ENCODE measurements around the gene BRAP. TPM values are rescaled to one million over a fixed set of nuclear protein-coding genes. Genes with fewer than 3 reads are reported as not detected.
"Not testable (repeated sequence)": the region's sequence is repeated elsewhere in the genome, so short reads cannot be mapped to it uniquely, and the experiment has no call there.

The BRAP gene
- total RNA-seq, 1 experiment from 2014 or later = 24.7 TPM

- H3K27ac ChIP-seq (ENCODE audit: low read length) = no peak overlapping the region
- intact Hi-C loops (cut with micrococcal nuclease) = no loop called here
- H3K36me3 ChIP-seq (ENCODE audit: low read depth, low read length) = peaks cover 3% of the 10 kb centered on the region; the same call in 1 of the 2 replicates
- H4K20me1 ChIP-seq (ENCODE audit: low read length) = no peaks in the 10 kb centered on the region
- CTCF ChIA-PET = no interaction called here
- H3F3A ChIP-seq (ENCODE audit: low read length, unreplicated experiment) = no peaks in the 10 kb centered on the region
- no peak for TF ChIP-seq EZH2phosphoT487 (IDR thresholded peaks at IDR 0.05; ENCODE audit: borderline replicate concordance, low read length)
- TF ChIP-seq CTCF (conservative IDR thresholded peaks at IDR 0.05; ENCODE audit: low read depth, low read length) = no peak
- no peak for TF ChIP-seq EZH2 (IDR thresholded peaks at IDR 0.05; ENCODE audit: low read length, unreplicated experiment)
- no peak for DNase-seq
- H3K9me3 ChIP-seq (ENCODE audit: low read length) = no peaks in the 10 kb centered on the region
- no peak overlapping the region for H3K4me3 ChIP-seq (ENCODE audit: low read length)
- POLR2A ChIA-PET (ENCODE audit: unreplicated experiment) = no interaction called here
- H3K9ac ChIP-seq (ENCODE audit: low read length) = no peak overlapping the region
- no TSS peak for BruUV-seq (replicated peaks)
- no peaks in the 10 kb centered on the region for H3K9me2 ChIP-seq (replicated peaks; ENCODE audit: low read length)
- H2AFZ ChIP-seq (ENCODE audit: low read length) = no peak overlapping the region
- H3K4me2 ChIP-seq (ENCODE audit: low read length) = no peak overlapping the region
- H3K79me2 ChIP-seq (ENCODE audit: low read length) = no peaks in the 10 kb centered on the region
- H3K4me1 ChIP-seq (ENCODE audit: insufficient read depth, low read length) = no peaks in the 10 kb centered on the region
- no peak for ATAC-seq
- H3K27me3 ChIP-seq (ENCODE audit: low read length) = no peaks in the 10 kb centered on the region
Observed at GRCh38 chr12:111732786-111733185, 47.0 kb upstream of the BRAP start.

- ChIA-PET POLR2A (ENCODE audit: unreplicated experiment) (no interaction called here), CTCF (no interaction called here)
- Histone ChIP-seq H4K20me1 (ENCODE audit: low read length) (no peaks in the 10 kb centered on the region), H2AFZ (ENCODE audit: low read length) (no peak overlapping the region), H3F3A (ENCODE audit: low read length, unreplicated experiment) (no peaks in the 10 kb centered on the region), H3K36me3 (ENCODE audit: low read depth, low read length) (no peaks in the 10 kb centered on the region; the same call in 1 of the 2 replicates), H3K4me1 (ENCODE audit: insufficient read depth, low read length) (no peaks in the 10 kb centered on the region), H3K9ac (ENCODE audit: low read length) (no peak overlapping the region), H3K27me3 (ENCODE audit: low read length) (no peaks in the 10 kb centered on the region), H3K9me2 (replicated peaks; ENCODE audit: low read length) (no peaks in the 10 kb centered on the region), H3K4me2 (ENCODE audit: low read length) (no peak overlapping the region), H3K4me3 (ENCODE audit: low read length) (no peak overlapping the region), H3K27ac (ENCODE audit: low read length) (no peak overlapping the region), H3K79me2 (ENCODE audit: low read length) (no peaks in the 10 kb centered on the region), H3K9me3 (ENCODE audit: low read length) (no peaks in the 10 kb centered on the region)
- no peak for DNase-seq
- no TSS peak for BruUV-seq (replicated peaks)
- no peak for TF ChIP-seq EZH2 (IDR thresholded peaks at IDR 0.05; ENCODE audit: low read length, unreplicated experiment)
- no peak for TF ChIP-seq EZH2phosphoT487 (IDR thresholded peaks at IDR 0.05; ENCODE audit: borderline replicate concordance, low read length)
- TF ChIP-seq CTCF (conservative IDR thresholded peaks at IDR 0.05; ENCODE audit: low read depth, low read length) = no peak
- no peak for ATAC-seq
- intact Hi-C loops (cut with micrococcal nuclease) = no loop called here
Observed at GRCh38 chr12:111730420-111730819, 44.7 kb upstream of the BRAP start.

- TF ChIP-seq CTCF (conservative IDR thresholded peaks at IDR 0.05; ENCODE audit: low read depth, low read length) (no peak), EZH2 (IDR thresholded peaks at IDR 0.05; ENCODE audit: low read length, unreplicated experiment) (no peak), EZH2phosphoT487 (IDR thresholded peaks at IDR 0.05; ENCODE audit: borderline replicate concordance, low read length) (no peak)
- no peak overlapping the region for H3K4me3 ChIP-seq (ENCODE audit: low read length)
- H3K27ac ChIP-seq (ENCODE audit: low read length) = no peak overlapping the region
- ATAC-seq (no peak), DNase-seq (no peak)
- ChIA-PET CTCF (no interaction called here), POLR2A (ENCODE audit: unreplicated experiment) (no interaction called here)
- H3K36me3 ChIP-seq (ENCODE audit: low read depth, low read length) = no peaks in the 10 kb centered on the region; the same call in 1 of the 2 replicates
- no peaks in the 10 kb centered on the region for H3K27me3 ChIP-seq (ENCODE audit: low read length)
- no peaks in the 10 kb centered on the region for H4K20me1 ChIP-seq (ENCODE audit: low read length)
- H3K9ac ChIP-seq (ENCODE audit: low read length) = no peak overlapping the region
- no peaks in the 10 kb centered on the region for H3F3A ChIP-seq (ENCODE audit: low read length, unreplicated experiment)
- no TSS peak for BruUV-seq (replicated peaks)
- no peak overlapping the region for H2AFZ ChIP-seq (ENCODE audit: low read length)
- H3K4me1 ChIP-seq (ENCODE audit: insufficient read depth, low read length) = no peaks in the 10 kb centered on the region
- no peaks in the 10 kb centered on the region for H3K79me2 ChIP-seq (ENCODE audit: low read length)
- H3K9me3 ChIP-seq (ENCODE audit: low read length) = no peaks in the 10 kb centered on the region
- no peak overlapping the region for H3K4me2 ChIP-seq (ENCODE audit: low read length)
- intact Hi-C loops (cut with micrococcal nuclease) = no loop called here
- H3K9me2 ChIP-seq (replicated peaks; ENCODE audit: low read length) = no peaks in the 10 kb centered on the region
Observed at GRCh38 chr12:111728795-111729194, 43.0 kb upstream of the BRAP start.

- H3K36me3 ChIP-seq (ENCODE audit: low read depth, low read length); H3K9ac ChIP-seq (ENCODE audit: low read length); H3K27ac ChIP-seq (ENCODE audit: low read length); DNase-seq; CTCF ChIA-PET; H3F3A ChIP-seq (ENCODE audit: low read length, unreplicated experiment); BruUV-seq (replicated peaks); H4K20me1 ChIP-seq (ENCODE audit: low read length); H3K4me2 ChIP-seq (ENCODE audit: low read length); ATAC-seq; H3K4me3 ChIP-seq (ENCODE audit: low read length); POLR2A ChIA-PET (ENCODE audit: unreplicated experiment); H3K27me3 ChIP-seq (ENCODE audit: low read length); H3K9me3 ChIP-seq (ENCODE audit: low read length); H2AFZ ChIP-seq (ENCODE audit: low read length); H3K79me2 ChIP-seq (ENCODE audit: low read length); H3K9me2 ChIP-seq (replicated peaks; ENCODE audit: low read length); H3K4me1 ChIP-seq (ENCODE audit: insufficient read depth, low read length); intact Hi-C loops (cut with micrococcal nuclease): not testable (repeated sequence)
Observed at GRCh38 chr12:111723646-111724360, 38.0 kb upstream of the BRAP start.
